Measurements from ENCODE around the gene RHCE.

DNA sequence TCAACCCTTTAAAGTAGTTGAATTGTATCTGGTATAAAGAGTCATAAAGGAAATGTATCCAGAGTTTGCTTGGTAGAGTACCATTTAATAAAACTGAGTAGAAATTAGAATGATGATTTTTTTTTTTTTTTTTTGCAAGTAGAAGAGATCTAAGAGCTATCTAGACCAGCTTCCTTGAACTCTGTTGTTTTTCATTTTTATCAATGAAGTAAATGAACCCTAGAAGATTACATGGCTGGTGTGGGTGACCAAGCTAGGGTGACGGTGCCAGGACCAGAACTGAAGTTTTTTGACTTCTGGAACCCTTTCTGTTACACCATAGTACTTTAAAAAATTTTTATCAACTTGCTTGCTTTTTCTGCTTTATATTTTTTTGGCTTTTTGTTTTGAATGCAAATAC is 47.0 kb upstream of the RHCE start:
- TF ChIP-seq, protein P1, sequence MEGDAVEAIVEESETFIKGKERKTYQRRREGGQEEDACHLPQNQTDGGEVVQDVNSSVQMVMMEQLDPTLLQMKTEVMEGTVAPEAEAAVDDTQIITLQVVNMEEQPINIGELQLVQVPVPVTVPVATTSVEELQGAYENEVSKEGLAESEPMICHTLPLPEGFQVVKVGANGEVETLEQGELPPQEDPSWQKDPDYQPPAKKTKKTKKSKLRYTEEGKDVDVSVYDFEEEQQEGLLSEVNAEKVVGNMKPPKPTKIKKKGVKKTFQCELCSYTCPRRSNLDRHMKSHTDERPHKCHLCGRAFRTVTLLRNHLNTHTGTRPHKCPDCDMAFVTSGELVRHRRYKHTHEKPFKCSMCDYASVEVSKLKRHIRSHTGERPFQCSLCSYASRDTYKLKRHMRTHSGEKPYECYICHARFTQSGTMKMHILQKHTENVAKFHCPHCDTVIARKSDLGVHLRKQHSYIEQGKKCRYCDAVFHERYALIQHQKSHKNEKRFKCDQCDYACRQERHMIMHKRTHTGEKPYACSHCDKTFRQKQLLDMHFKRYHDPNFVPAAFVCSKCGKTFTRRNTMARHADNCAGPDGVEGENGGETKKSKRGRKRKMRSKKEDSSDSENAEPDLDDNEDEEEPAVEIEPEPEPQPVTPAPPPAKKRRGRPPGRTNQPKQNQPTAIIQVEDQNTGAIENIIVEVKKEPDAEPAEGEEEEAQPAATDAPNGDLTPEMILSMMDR (IDR thresholded peaks at IDR 0.05), result no peak
- TF ChIP-seq EP300 (IDR thresholded peaks at IDR 0.05), result no peak
- TF ChIP-seq POLR2A (IDR thresholded peaks at IDR 0.05), result no peak
- no peak for TF ChIP-seq POLR2AphosphoS5 (IDR thresholded peaks at IDR 0.05)
